Gastroesophageal sphincter (tissue), 4 donors: ENCODE results near the gene LHX2. TPM values are rescaled to one million over a fixed set of nuclear protein-coding genes. Genes with fewer than 3 reads are reported as not detected.

Source experiments
- ATAC-seq: fragments of 150-250 bp; one replicate; pipeline ENCODE4 v1.9.1; 2016; ENCODE audit warnings: mild to moderate bottlenecking, moderate library complexity
- H3K27ac ChIP-seq, 4 donors: fragments of 200-600 bp; sonication (generic) in 3 of 4; 1 replicate in 3 of 4; 2 replicates in 1 of 4; pipeline ENCODE4 v1.5.1; 2016 to 2019
- H3K27me3 ChIP-seq: fragments of 200-600 bp; sonication (generic); one replicate; pipeline ENCODE4 v1.5.1; 2019
- H3K36me3 ChIP-seq, 2 donors: fragments of 200-600 bp; sonication (generic); one replicate each; pipeline ENCODE4 v1.5.1; 2019; ENCODE audit warnings: control low read depth in 1 of 2
- H3K4me1 ChIP-seq, 3 donors: fragments of 200-600 bp; sonication (generic); 1 replicate in 2 of 3; 2 replicates in 1 of 3; pipeline ENCODE4 v1.5.1; 2016 to 2019; ENCODE audit warnings: control low read depth in 2 of 3
- H3K4me3 ChIP-seq, 2 donors: fragments of 200-600 bp; sonication (generic); one replicate each; pipeline ENCODE4 v1.5.1; 2019; ENCODE audit warnings: mild to moderate bottlenecking in 1 of 2, moderate library complexity in 1 of 2
- H3K9me3 ChIP-seq, 3 donors: fragments of 200-600 bp; sonication (generic); one replicate each; pipeline ENCODE4 v1.5.1; 2017 to 2019; ENCODE audit warnings: control low read depth in 2 of 3
- EP300 ChIP-seq: sonication (generic); formaldehyde crosslinking; IDR thresholded peaks from one replicate; pipeline ENCODE4 v1.6.1; 2017; ENCODE audit warnings: antibody characterized with exemption, mild to moderate bottlenecking
- POLR2A ChIP-seq, 2 donors: fragments of 450-650 bp; IDR thresholded peaks; one replicate each; pipeline ENCODE4 v1.6.1; 2017; ENCODE audit warnings: antibody characterized with exemption in 2 of 2, mild to moderate bottlenecking in 2 of 2, moderate library complexity in 1 of 2
- POLR2AphosphoS5 ChIP-seq: sonication (generic); formaldehyde crosslinking; IDR thresholded peaks from one replicate; pipeline ENCODE4 v1.6.1; 2017; ENCODE audit warnings: antibody characterized with exemption
- WGBS, 2 donors: methylation state at CpG; one replicate each; pipeline ENCODE4 v1.1.5; 2018; ENCODE audit warnings: low coverage in 1 of 2; 5-methylcytosine and 5-hydroxymethylcytosine counted together
- total RNA-seq, 4 donors: library from RNA; depleted of rRNA; stranded (reverse); fragments of >200 nt; gene quantifications; one replicate each; pipeline ENCODE4 v1.1.0, GENCODE V29; 2016
- TF ChIP-seq, protein P1 (sequence below), 4 experiments: fragments of 200-600 bp in 2 of 4; fragments of 450-650 bp in 2 of 4; sonication (generic) in 1 of 4; IDR thresholded peaks; one replicate each; pipeline ENCODE4 v1.5.1; 2017 to 2019; ENCODE audit warnings: antibody characterized with exemption in 4 of 4, mild to moderate bottlenecking in 2 of 4, moderate library complexity in 2 of 4

LHX2 gene
- total RNA-seq, 4 donors from 2014 or later: not detected

GRCh38 chr9:123996731-123997421, 14.7 kb upstream of the LHX2 start:
- WGBS, 2 donors: 6 to 7% methylated on average over 12 of the region's 23 CpGs
- Histone ChIP-seq H3K4me1 (peaks cover 0 to 48% (median 16%) of the 10 kb centered on the region in 3 donors), H3K27me3 (peaks cover 83% of the 10 kb centered on the region)

GRCh38 chr9:123997665-123998277, 13.8 kb upstream of the LHX2 start:
- peak; percentile 44 for ATAC-seq
- H3K27me3 ChIP-seq: peaks cover 92% of the 10 kb centered on the region
- no peak for TF ChIP-seq POLR2AphosphoS5
- no peak for TF ChIP-seq EP300
- TF ChIP-seq, protein P1, sequence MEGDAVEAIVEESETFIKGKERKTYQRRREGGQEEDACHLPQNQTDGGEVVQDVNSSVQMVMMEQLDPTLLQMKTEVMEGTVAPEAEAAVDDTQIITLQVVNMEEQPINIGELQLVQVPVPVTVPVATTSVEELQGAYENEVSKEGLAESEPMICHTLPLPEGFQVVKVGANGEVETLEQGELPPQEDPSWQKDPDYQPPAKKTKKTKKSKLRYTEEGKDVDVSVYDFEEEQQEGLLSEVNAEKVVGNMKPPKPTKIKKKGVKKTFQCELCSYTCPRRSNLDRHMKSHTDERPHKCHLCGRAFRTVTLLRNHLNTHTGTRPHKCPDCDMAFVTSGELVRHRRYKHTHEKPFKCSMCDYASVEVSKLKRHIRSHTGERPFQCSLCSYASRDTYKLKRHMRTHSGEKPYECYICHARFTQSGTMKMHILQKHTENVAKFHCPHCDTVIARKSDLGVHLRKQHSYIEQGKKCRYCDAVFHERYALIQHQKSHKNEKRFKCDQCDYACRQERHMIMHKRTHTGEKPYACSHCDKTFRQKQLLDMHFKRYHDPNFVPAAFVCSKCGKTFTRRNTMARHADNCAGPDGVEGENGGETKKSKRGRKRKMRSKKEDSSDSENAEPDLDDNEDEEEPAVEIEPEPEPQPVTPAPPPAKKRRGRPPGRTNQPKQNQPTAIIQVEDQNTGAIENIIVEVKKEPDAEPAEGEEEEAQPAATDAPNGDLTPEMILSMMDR (IDR thresholded peaks at IDR 0.05): no peak
- TF ChIP-seq POLR2A (IDR thresholded peaks at IDR 0.05): no peak

More at GRCh38 chr9:123996731-123997421, 14.7 kb upstream of the LHX2 start:
- no peaks in the 10 kb centered on the region for H3K36me3 ChIP-seq
- H3K27ac ChIP-seq: no peak overlapping the region
- ATAC-seq: no peak
- H3K4me3 ChIP-seq: no peak overlapping the region
- no peaks in the 10 kb centered on the region for H3K9me3 ChIP-seq
- TF ChIP-seq POLR2AphosphoS5 (no peak), POLR2A (IDR thresholded peaks at IDR 0.05) (no peak), EP300 (no peak)
- TF ChIP-seq, protein P1 (IDR thresholded peaks at IDR 0.05): no peak

DNA sequence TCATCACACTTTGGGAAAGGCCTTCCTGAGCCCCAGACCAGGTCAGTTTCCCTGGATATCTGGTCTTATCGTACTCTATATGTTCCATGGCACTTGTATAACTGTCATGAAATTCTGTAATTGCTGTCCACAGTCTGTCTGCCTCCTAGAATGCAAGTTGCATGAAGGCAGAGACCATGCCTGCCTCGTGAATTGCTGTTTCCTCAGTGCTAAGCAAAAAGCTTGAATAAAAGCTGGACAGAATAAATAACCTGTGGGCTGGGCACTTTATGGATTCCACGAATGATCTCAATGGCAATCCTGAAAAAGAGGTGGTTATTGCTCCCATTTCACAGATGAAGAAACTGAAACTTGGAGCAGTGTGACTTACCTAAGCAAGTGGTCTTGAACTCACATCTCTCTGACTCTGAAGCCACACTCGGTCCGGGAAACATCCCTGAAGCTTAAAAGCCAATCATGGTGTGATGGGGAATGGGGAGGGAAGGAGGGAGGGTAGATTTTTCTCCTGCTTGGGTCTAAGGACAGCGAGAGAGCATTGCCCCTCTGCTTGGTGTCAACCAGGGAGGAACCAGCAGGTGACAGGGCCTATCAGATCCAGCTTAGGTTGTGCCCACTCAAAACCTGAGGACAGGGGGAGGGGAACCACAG, 13.2 kb upstream of the LHX2 start:
- Histone ChIP-seq H3K9me3 (no peaks in the 10 kb centered on the region), H3K4me3 (no peak overlapping the region), H3K27me3 (peaks cover 98% of the 10 kb centered on the region), H3K27ac (no peak overlapping the region), H3K36me3 (no peaks in the 10 kb centered on the region), H3K4me1 (peaks cover 0 to 48% (median 16%) of the 10 kb centered on the region in 3 donors)
- WGBS, 2 donors: 40 to 48% methylated on average over 2 to 4 of the region's 6 CpGs
- ATAC-seq: no peak
- TF ChIP-seq, protein P1 (IDR thresholded peaks at IDR 0.05): no peak
- TF ChIP-seq EP300: no peak
- no peak for TF ChIP-seq POLR2AphosphoS5
- TF ChIP-seq POLR2A (IDR thresholded peaks at IDR 0.05): no peak

More at GRCh38 chr9:123997665-123998277, 13.8 kb upstream of the LHX2 start:
- H3K36me3 ChIP-seq: no peaks in the 10 kb centered on the region
- no peak overlapping the region for H3K4me3 ChIP-seq
- H3K4me1 ChIP-seq: peaks cover 0 to 48% (median 16%) of the 10 kb centered on the region in 3 donors
- H3K27ac ChIP-seq: no peak overlapping the region
- 1 to 12% methylated on average over 6 to 9 of the region's 15 CpGs for WGBS, 2 donors
- H3K9me3 ChIP-seq: no peaks in the 10 kb centered on the region

GRCh38 chr9:123998970-123999621, 12.5 kb upstream of the LHX2 start:
- H3K27me3 ChIP-seq: peaks cover 98% of the 10 kb centered on the region
- peaks cover 0 to 48% (median 16%) of the 10 kb centered on the region in 3 donors for H3K4me1 ChIP-seq
- no peaks in the 10 kb centered on the region for H3K36me3 ChIP-seq
- no peak for TF ChIP-seq POLR2A (IDR thresholded peaks at IDR 0.05)
- no peak for TF ChIP-seq POLR2AphosphoS5
- TF ChIP-seq, protein P1 (IDR thresholded peaks at IDR 0.05): no peak
- TF ChIP-seq EP300: no peak
- H3K4me3 ChIP-seq: peak overlapping the region in 1 of 2 donors; percentile 42
- no peaks in the 10 kb centered on the region for H3K9me3 ChIP-seq
- ATAC-seq: no peak
- no peak overlapping the region for H3K27ac ChIP-seq
- WGBS, 2 donors: 1 to 9% methylated on average over 12 to 16 of the region's 43 CpGs
